GM23338 (cell line): ENCODE measurements around the gene NUCB1.

Experiments used
- CTCF ChIP-seq, 2 experiments: fragments of 200-600 bp in 1 of 2; sonication (generic) in 1 of 2; conservative IDR thresholded peaks; 2 replicates each; pipeline versions ENCODE4 v1.5.1 to v1.6.1; 2016 to 2017; ENCODE audit warnings: antibody characterized with exemption in 2 of 2, low read depth in 2 of 2, mild to moderate bottlenecking in 2 of 2, moderate library complexity in 1 of 2
- POLR2AphosphoS5 ChIP-seq: IDR thresholded peaks from 2 replicates; pipeline ENCODE4 v1.6.1; 2016; ENCODE audit warnings: antibody characterized with exemption, low read depth

GRCh38 chr19:48947258-48947542, 47.1 kb downstream of the NUCB1 start:
- TF ChIP-seq POLR2AphosphoS5 (no peak), CTCF (conservative IDR thresholded peaks at IDR 0.05; ENCODE audit: low read depth in 2 of 2) (no peak)
